ENCODE measurements around the gene VPS13D.

DNA sequence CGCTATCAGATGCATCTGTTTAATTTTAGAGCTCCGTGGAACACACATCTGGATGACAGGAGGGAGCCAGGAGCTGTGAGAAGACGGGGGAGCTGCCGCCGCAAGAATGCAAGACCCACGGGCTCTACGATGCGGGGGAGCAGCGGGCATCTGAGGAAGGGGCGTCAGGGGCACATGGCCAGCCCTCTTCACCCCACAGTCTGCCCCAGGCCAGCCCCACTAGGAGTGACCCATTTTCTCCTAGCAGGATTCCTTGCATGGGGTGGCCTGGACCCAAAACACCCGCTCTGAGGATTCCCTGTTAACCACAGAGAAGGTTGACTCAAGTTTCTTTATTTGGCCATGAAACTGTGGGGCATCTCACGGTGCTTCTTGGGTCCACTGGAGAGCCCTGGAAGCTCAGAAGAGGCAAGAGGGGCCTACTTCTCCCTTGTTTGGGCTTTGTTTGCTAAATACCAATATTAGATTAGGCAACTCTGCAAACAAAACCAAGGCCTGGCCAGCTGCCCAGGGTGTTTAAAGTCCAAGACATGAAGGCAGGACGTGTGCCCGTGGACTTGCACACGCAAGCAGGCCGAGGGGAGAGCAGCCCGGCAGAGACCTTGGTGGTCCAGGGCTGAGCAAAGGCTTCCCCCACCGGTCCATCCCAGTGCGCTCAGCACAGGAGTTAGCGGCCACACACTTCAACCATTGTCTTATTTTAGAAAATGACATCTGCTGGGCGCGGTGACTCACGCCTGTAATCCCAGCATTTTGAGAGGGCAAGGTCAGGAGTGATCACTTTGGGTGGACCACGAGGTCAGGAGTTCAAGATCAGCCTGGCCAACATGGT lies 298.4 kb downstream of the VPS13D start:
- TF ChIP-seq, protein P1, sequence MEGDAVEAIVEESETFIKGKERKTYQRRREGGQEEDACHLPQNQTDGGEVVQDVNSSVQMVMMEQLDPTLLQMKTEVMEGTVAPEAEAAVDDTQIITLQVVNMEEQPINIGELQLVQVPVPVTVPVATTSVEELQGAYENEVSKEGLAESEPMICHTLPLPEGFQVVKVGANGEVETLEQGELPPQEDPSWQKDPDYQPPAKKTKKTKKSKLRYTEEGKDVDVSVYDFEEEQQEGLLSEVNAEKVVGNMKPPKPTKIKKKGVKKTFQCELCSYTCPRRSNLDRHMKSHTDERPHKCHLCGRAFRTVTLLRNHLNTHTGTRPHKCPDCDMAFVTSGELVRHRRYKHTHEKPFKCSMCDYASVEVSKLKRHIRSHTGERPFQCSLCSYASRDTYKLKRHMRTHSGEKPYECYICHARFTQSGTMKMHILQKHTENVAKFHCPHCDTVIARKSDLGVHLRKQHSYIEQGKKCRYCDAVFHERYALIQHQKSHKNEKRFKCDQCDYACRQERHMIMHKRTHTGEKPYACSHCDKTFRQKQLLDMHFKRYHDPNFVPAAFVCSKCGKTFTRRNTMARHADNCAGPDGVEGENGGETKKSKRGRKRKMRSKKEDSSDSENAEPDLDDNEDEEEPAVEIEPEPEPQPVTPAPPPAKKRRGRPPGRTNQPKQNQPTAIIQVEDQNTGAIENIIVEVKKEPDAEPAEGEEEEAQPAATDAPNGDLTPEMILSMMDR (IDR thresholded peaks at IDR 0.05; ENCODE audit: extremely low read depth in 1 of 2, insufficient read depth in 1 of 2, low read depth in 1 of 2, low read length in 2 of 2): no peak
- TF ChIP-seq POLR2A (IDR thresholded peaks at IDR 0.05; ENCODE audit: low read depth, low read length) (no peak), EZH2 (IDR thresholded peaks at IDR 0.05; ENCODE audit: borderline replicate concordance, low read depth, low read length, severe bottlenecking) (no peak), POLR2AphosphoS5 (IDR thresholded peaks at IDR 0.05; ENCODE audit: insufficient read depth, low read depth, low read length) (no peak), JUN (IDR thresholded peaks at IDR 0.05; ENCODE audit: borderline replicate concordance, insufficient read depth, insufficient read length, low read depth) (no peak)

Data from endothelial cell of umbilical vein (primary cell).